OCI-LY7 (cell line): ENCODE results near the gene RNF126. TPM values are rescaled to one million over a fixed set of nuclear protein-coding genes. Genes with fewer than 3 reads are reported as not detected.

Experiments used
- BruUV-seq: library from RNA; stranded (reverse); fragments of 400-500 nt; replicated peaks from 2 replicates; lab custom pipeline; 2021; lab: Mats Ljungman, UMichigan
- CTCF ChIA-PET: fragments of 300-600 bp; sonication (Branson Sonifier 250); formaldehyde crosslinking; loops from one replicate; lab custom pipeline; 2022; ENCODE audit warnings: antibody characterized with exemption; ENCODE audit not compliant: unreplicated experiment; lab: Charles Lee
- POLR2A ChIA-PET: fragments of 300-600 bp; sonication (Branson Sonifier 250); formaldehyde crosslinking; loops from one replicate; lab custom pipeline; 2022; ENCODE audit warnings: antibody characterized with exemption; lab: Charles Lee
- DNase-seq: peaks from one replicate; pipeline ENCODE4 v3.0.0-alpha.2; 2015; ENCODE audit warnings: low spot score
- H2AFZ ChIP-seq: fragments of 200-600 bp; sonication (generic), shearing (Covaris generic); 2 replicates; pipeline ENCODE4 v1.6.1; 2014; ENCODE audit warnings: mild to moderate bottlenecking, antibody characterized with exemption, low read length, moderate library complexity
- H3K27ac ChIP-seq: fragments of 200-600 bp; sonication (generic); 2 replicates; pipeline ENCODE4 v1.5.1; 2014; ENCODE audit warnings: mixed run types, low read depth, mild to moderate bottlenecking, moderate library complexity, low read length, inconsistent platforms; ENCODE audit not compliant: poor library complexity, severe bottlenecking
- H3K36me3 ChIP-seq: fragments of 200-600 bp; sonication (generic); 2 replicates; pipeline ENCODE4 v1.6.1; 2014; ENCODE audit warnings: mild to moderate bottlenecking, antibody characterized with exemption, low read length, moderate library complexity, mixed read lengths; ENCODE audit not compliant: insufficient read depth
- H3K4me1 ChIP-seq: fragments of 200-600 bp; sonication (generic); 2 replicates; pipeline ENCODE4 v1.5.1; 2014; ENCODE audit warnings: mild to moderate bottlenecking, low read length; ENCODE audit not compliant: insufficient read depth, poor library complexity, severe bottlenecking
- H3K4me2 ChIP-seq: fragments of 200-600 bp; sonication (generic); 2 replicates; pipeline ENCODE4 v1.6.1; 2014; ENCODE audit warnings: mild to moderate bottlenecking, low read length
- H3K4me3 ChIP-seq: fragments of 200-600 bp; sonication (generic); 2 replicates; pipeline ENCODE4 v1.5.1; 2014; ENCODE audit warnings: mild to moderate bottlenecking, low read depth, low read length; ENCODE audit not compliant: poor library complexity, severe bottlenecking
- H3K79me2 ChIP-seq: fragments of 200-600 bp; sonication (generic); 2 replicates; pipeline ENCODE4 v1.6.1; 2016; ENCODE audit warnings: low read depth, mild to moderate bottlenecking, low read length, moderate library complexity, mixed read lengths; ENCODE audit not compliant: insufficient read depth
- H3K9me2 ChIP-seq: fragments of 200-600 bp; sonication (generic); 2 replicates; pipeline ENCODE4 v1.6.1; 2016; ENCODE audit warnings: mild to moderate bottlenecking, low read length, mixed read lengths; ENCODE audit not compliant: insufficient read depth
- H3K9me3 ChIP-seq: fragments of 200-600 bp; sonication (generic); 2 replicates; pipeline ENCODE4 v1.6.1; 2014; ENCODE audit warnings: mild to moderate bottlenecking, mixed run types, low read length, mixed read lengths
- H4K20me1 ChIP-seq: fragments of 200-600 bp; sonication (generic); 2 replicates; pipeline ENCODE4 v1.6.1; 2014; ENCODE audit warnings: mild to moderate bottlenecking, antibody characterized with exemption, low read length, moderate library complexity, mixed read lengths; ENCODE audit not compliant: insufficient read depth
- CTCF ChIP-seq: fragments of 200-600 bp; sonication (generic); conservative IDR thresholded peaks from 2 replicates; pipeline ENCODE4 v1.5.1; 2014; ENCODE audit warnings: mild to moderate bottlenecking, antibody characterized with exemption, low read length, moderate library complexity, mixed read lengths
- EZH2phosphoT487 ChIP-seq: fragments of 200-600 bp; sonication (generic); IDR thresholded peaks from 2 replicates; pipeline ENCODE4 v1.6.1; 2018; ENCODE audit warnings: low read depth, borderline replicate concordance, mild to moderate bottlenecking, mixed run types, antibody characterized with exemption, low read length, moderate library complexity, mixed read lengths
- intact Hi-C: fragments of 100-400 bp; cut with micrococcal nuclease; formaldehyde crosslinking; loops from one replicate; pipeline ENCODE4 v1.10.0; 2022; ENCODE audit not compliant: unreplicated experiment
- total RNA-seq, 2 experiments: library from RNA; depleted of rRNA in 1 of 2; stranded (reverse); fragments of >200 nt in 1 of 2; shearing (Covaris generic) in 1 of 2; gene quantifications; 2 replicates each; pipeline ENCODE4 v1.2.3, GENCODE V29; 2014 to 2022

RNF126 gene
- total RNA-seq, 2 experiments from 2014 or later: 98.6 to 104 TPM

- Histone ChIP-seq H3K9me3 (no peaks in the 10 kb centered on the region), H3K9me2 (no peaks in the 10 kb centered on the region), H4K20me1 (no peaks in the 10 kb centered on the region; the same call in 1 of the 2 replicates), H3K4me3 (no peak overlapping the region), H3K79me2 (peaks cover 40% of the 10 kb centered on the region), H3K4me2 (no peak overlapping the region), H3K4me1 (peaks cover 18% of the 10 kb centered on the region), H3K27ac (no peak overlapping the region), H2AFZ (no peak overlapping the region), H3K36me3 (peaks cover 94% of the 10 kb centered on the region)
- ChIA-PET POLR2A (no interaction called here), CTCF (no interaction called here)
- TF ChIP-seq EZH2phosphoT487 (no peak), CTCF (no peak)
- intact Hi-C loops: no loop called here
- no peak for DNase-seq
- no TSS peak for BruUV-seq
These were observed 11.7 kb downstream of the RNF126 start for GRCh38 chr19:651114-651818.

GRCh38 chr19:650121-650520 is 12.9 kb downstream of the RNF126 start:
- Histone ChIP-seq H3K27ac (no peak overlapping the region), H3K4me2 (no peak overlapping the region), H3K9me2 (no peaks in the 10 kb centered on the region), H4K20me1 (no peaks in the 10 kb centered on the region; the same call in 1 of the 2 replicates), H3K79me2 (peaks cover 29% of the 10 kb centered on the region), H3K4me3 (no peak overlapping the region), H3K9me3 (no peaks in the 10 kb centered on the region), H3K36me3 (peaks cover 92% of the 10 kb centered on the region), H2AFZ (no peak overlapping the region), H3K4me1 (peaks cover 18% of the 10 kb centered on the region)
- ChIA-PET POLR2A (no interaction called here), CTCF (no interaction called here)
- no peak for DNase-seq
- TF ChIP-seq CTCF (no peak), EZH2phosphoT487 (no peak)
- intact Hi-C loops: no loop called here
- BruUV-seq: no TSS peak
